Renal cortex interstitium (tissue), 11 donors: ENCODE results near the gene GNAT2. TPM values are rescaled to one million over a fixed set of nuclear protein-coding genes. Genes with fewer than 3 reads are reported as not detected.

ENCODE experiments used
- DNase-seq, 11 donors: peaks; one replicate each; pipeline ENCODE4 v3.0.0-alpha.2; 2013; ENCODE audit warnings: low read depth in 9 of 11, low spot score in 4 of 11; ENCODE audit errors: extremely low read depth in 1 of 11
- polyA plus RNA-seq, 3 donors: library from polyadenylated mRNA; unstranded; fragments of 120-200 nt; gene quantifications; one replicate each; pipeline ENCODE4 v1.2.1, GENCODE V29; 2013; ENCODE audit not compliant: insufficient read length in 3 of 3

The GNAT2 gene
- polyA plus RNA-seq, 3 donors: not detected

DNA sequence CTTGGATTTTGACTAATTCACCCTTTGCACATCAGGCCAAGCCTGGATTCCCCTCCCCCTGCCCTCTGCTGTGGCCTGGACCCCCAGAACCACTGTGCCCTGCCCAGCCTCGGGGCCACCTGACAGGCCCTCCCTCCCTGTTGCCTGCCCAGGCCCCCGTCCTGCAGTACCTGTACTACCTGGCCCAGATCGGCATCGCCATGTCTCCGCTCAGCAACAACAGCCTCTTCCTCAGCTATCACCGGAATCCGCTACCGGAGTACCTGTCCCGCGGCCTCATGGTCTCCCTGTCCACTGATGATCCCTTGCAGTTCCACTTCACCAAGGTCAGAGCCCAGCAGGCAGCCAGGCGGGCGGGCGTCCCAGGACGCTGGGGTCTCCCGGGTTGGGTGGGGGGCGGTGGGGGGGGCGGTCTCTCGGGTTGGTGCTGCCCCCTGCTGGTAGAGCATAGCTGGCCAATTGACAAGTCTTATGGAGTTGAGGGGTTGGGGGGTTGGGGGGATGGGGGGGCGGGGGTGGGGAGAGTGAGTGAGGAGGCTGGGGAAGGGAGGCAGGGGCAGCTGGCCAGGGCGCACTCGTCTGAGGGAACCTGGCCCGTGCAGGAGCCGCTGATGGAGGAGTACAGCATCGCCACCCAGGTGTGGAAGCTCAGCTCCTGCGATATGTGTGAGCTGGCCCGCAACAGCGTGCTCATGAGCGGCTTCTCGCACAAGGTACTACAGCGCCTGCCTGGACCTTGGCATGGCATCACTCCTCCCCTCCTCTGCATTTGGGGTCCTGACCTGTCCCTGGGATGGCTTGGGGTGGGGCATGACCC is 10.9 kb upstream of the GNAT2 start:
- no peak for DNase-seq

DNA sequence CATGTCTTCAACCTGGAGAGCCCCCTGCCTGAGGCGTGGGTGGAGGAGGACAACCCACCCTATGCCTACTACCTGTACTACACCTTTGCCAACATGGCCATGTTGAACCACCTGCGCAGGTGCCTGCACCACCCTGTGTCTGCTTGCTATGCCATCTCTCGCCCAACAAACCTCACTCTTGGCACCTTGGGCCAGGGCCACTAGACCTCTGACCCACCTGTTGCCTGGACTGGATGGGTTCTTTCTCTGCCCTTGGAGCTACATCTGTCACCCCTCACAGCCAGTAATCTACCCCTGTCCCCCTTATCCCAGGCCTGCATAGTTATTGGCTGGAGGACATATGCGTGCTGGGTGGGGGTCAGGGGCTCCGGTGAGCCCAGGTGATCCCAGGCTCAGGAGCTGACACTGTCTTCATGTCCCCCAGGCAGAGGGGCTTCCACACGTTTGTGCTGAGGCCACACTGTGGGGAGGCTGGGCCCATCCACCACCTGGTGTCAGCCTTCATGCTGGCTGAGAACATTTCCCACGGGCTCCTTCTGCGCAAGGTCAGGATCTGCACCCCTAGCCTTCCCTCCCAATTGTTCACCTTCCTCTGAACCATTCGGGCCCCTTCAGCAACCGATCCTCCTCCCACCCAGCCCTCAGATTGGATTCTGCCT is 10.1 kb upstream of the GNAT2 start:
- DNase-seq: no peak

DNA sequence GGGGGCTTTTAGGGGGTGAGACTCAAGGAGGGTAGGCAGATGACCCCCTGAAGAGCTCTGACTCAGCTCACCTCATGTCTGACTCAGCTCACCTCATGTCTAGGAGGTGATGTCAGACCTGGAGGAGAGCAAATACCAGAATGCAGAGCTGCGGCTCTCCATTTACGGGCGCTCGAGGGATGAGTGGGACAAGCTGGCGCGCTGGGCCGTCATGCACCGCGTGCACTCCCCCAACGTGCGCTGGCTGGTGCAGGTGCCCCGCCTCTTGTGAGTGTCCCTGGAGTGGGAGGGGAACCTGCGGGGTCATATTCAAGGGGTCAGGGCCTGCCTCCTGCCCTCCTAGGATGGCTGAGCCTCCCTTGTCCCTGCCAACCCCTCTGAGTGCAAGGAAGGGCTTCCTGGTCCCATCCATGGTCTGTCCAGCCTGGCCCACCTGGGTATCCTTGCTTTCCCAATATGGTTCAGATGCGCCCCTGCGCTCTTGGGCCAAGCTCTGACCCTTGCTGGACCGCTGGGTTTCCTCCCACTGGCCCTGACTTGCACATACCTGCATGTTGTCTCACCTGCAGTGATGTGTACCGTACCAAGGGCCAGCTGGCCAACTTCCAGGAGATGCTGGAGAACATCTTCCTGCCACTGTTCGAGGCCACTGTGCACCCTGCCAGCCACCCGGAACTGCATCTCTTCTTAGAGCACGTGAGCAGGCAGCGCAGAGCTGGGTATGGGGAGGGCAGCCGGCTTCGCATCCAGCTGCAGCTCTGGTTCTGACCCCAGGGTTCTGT is 9.3 kb upstream of the GNAT2 start:
- DNase-seq: no peak

DNA sequence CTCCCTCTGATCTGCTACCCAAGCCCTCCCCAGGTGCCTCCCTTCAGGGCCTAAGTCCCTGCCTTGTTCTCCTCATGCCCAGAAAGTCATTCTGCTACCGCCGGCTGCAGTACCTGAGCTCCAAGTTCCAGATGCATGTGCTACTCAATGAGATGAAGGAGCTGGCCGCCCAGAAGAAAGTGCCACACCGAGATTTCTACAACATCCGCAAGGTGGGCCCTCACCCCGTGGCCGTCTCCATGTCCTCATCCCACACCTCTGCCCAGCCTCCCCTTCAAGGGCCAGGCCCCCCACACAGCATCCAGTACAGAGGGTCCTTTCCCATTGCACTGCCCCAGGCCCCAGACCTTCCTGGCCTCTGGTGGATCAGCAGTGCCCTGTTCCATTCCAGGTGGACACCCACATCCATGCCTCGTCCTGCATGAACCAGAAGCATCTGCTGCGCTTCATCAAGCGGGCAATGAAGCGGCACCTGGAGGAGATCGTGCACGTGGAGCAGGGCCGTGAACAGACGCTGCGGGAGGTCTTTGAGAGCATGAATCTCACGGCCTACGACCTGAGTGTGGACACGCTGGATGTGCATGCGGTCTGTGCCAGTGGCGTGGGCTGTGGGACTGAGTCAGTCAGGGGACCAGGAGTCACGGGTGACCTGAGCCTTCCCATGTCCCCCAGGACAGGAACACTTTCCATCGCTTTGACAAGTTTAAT is 8.4 kb upstream of the GNAT2 start:
- DNase-seq: no peak

DNA sequence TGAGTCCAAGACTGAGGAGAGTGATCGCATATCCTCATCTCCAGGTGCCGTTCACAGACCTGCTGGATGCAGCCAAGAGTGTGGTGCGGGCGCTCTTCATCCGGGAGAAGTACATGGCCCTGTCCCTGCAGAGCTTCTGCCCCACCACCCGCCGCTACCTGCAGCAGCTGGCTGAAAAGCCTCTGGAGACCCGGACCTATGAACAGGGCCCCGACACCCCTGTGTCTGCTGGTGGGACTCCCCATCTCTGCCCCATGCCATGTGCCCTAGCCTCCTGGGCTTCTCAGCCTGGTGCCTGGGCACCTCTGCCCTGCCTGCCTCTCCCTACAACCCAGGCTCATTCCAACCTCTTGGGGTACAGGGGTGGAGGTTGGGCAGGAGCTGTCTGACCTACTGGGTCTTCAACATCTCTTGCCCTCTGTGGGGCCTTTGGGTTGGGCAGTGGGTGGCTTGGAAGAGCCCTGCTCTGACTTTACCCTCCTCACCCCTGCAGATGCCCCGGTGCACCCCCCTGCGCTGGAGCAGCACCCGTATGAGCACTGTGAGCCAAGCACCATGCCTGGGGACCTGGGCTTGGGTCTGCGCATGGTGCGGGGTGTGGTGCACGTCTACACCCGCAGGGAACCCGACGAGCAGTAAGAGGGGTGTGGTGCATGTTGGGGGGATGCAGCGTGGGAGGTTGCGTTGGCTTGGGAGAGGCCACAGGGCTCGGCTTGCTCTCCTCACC is 7.4 kb upstream of the GNAT2 start:
- no peak for DNase-seq

DNA sequence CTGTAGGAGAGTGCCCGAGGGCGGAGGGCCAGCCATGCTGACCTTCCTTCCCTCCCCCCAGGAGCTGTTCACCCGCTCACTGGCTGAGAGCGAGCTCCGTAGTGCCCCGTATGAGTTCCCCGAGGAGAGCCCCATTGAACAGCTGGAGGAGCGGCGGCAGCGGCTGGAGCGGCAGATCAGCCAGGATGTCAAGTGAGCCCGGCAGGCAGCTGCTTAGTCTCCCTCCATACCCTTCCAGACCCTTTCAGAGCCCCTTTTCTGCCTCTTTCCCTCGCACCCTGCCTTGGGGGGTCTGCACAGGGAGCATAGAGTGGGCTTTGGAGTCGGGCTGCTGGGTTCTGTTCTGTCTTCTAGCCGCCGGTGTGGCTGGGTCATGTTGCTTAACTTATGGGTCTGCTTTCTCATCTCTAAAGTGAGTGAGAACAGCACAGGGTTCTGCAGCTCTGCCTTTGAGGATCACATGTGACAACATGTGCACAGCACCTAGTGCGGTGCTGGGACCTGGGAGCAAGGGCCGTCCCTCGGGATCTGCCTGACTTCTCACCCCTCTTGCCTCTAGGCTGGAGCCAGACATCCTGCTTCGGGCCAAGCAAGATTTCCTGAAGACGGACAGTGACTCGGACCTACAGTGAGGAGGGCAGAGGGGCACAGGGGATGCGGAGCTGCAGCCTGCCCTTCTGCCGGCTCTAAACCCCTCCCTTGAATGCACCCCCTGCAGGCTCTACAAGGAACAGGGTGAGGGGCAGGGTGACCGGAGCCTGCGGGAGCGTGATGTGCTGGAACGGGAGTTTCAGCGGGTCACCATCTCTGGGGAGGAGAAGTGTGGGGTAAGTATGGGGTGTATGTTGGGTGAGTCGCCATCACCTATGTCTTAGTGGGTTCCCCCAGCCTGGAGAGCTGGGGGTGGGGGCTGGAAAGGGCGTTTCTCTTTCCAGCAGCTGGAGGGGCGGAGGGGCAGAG is 6.5 kb upstream of the GNAT2 start:
- peak in 1 of 11 donors; percentile 30 for DNase-seq

DNA sequence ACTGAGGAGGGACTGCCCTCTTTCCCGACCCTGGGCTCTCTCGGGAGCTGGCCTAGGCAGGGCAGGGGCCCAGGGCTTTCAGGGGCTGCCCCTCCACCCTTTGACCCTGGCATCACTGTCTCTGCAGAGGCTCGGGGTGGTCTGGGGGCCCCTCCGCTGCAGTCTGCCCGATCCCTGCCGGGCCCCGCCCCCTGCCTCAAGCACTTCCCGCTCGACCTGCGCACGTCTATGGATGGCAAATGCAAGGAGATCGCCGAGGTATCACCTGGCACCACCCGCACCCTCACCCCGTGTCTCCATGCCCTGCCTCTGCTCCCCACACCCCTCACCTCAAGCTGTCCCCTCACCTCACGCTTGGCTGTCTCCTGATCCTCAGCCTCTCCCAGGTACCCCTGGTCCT is 5.8 kb upstream of the GNAT2 start:
- no peak for DNase-seq

DNA sequence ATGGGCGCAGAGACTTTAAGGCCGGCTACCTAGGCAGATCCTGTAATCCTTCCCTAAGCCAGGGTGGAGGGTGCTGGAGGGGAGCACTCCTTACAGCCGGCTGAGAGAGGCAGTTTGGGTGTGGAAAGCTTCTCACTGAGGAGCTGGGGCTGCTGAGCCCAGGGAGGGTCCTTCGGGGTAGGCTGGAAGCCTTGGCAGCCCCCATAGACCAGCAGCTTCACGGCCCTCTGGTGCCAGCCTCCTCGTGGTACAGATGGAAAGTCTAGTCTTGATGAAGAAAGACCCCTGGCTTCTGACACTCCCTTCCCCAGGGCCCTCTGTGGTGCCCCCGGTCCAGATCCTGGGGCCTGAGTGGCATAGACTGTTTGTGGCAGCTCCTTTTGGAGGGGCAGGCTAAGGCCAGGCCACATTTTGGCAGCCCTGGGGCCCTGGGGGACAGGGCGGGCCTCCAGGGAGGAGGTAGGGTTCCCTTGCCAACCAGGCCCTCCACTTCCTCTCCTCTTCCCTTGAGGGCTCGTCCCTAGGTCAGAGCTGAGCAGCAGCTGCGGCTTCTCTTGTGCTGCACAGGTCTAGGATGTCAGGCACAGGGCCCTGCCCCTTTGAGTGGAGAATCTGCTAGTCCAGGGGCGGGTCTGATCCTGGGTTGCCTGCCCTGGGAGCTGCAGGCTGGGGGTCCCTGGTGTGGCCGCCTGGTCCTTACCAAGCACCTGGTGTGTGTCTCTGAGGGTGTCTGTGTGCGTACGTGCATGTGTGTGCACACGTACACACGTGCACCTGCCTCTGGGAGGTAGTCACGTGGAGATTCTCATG is 5.0 kb upstream of the GNAT2 start:
- no peak for DNase-seq

DNA sequence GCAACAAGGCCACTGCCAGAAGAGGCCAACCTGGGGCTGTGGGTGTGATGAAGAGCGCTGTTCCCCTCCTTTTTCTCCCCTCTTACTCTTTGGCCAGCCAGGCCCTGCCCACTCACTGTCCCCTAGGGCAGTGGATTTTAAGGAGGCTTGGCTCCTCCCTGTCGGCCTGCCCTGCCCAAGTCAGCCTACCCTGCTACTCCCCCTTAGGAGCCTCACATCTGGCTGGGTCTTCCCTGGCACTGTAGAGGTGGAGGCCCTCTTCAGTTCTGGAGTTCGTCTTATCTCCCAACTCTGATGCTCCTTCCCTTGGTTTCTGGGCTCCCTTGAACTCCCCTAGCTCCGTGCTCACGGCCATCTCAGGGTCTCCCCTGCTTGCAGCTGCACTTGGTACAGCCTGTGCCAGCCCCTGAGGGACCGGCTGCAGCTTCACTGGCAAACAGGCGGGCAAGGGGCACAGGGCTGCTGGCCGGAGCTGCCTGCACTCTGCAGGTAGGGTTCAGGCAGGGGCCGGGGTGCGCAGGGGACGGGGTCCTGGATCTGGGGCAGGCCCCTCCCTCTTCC is 4.3 kb upstream of the GNAT2 start:
- no peak for DNase-seq

DNA sequence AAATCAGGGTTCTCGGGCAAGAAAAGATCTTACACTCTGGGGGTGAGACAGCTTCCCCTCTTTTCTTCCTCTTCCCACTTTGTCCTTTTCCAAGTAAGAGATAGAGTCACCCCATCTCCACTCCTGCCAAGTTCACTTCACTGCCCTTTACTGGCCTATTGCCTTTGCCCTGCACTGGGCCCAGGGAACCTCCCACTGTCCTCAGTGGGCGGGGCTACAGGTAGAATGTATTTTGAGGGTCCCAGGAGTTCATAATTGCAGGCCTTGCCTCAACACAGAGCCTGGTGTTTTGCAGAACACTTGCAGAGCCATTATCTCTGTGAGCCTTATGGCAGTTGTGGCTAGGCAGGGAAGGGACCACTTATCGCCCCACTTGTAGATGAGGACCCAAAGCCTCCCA is 3.5 kb upstream of the GNAT2 start:
- no peak for DNase-seq

DNA sequence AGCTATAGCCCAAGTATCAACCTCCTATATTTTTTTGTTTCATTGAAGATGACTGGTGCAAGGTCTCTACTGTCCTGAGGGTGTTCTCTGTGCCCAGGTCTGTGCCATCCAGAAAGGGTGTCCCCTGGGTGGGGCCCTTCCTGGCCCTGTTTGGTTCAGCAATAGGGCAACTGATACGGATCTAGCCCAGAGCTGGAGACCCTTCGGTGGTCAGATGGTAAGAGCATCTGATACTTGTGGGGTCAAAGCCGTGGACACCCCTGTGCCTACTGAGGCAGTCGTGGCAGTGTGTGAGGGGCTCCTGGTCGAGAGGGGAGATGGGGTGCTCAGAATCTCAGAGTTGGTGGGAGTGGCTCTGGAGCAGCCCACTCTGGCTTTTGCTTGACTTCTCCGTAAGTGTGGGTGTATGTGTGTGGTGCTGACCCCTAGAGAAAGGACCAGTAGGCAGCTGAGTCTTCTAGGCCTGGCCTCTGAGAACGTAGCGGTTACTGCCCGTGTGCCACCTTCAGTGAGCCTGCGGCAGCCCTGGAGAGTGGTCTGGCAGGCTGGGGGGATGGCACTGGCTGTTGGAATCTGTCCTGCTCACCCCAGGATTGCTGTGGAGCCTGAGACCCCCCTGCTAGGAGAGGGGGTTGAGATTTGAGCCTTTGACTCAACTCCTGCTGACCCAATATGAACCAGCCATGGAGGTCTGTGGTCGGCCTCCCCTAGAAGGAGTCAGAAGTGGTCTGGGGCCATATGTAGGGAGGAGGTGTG is 2.9 kb upstream of the GNAT2 start:
- no peak for DNase-seq

DNA sequence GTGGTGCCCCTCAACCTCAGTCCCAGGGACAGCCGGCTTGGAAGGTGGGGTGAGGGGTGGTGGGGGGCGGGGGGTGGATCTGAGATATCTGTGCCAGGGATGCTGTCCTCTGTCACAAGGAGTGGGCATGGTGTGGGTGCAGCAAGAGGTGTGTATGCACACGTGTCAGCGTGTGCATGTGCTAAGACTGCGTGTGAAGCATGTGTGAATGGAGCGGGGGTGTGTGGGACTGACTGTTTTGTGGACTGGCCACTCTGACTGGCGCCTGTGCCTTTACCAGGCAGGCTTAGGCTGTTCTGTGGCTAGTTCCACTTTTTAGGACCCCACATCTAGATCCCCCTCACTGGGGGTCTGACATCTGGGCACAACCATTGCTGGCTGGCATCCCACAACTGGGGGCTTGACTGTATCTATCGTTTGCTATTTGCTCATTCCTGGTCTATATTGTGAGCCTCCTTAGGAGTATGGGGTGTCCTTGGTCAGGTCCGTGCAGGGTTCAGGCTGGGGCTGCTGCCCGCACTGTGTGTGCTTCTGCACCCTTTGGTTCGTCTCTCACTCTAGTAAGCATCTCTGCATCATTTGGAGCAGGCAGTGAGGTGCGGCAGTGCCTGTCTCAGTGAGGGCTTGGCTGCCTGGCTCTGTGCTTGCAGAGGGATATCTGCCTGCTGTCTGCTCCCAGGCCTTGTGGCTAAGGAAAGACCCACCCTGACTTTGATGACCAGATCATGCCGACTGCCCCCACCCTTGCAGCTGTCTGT is 2.1 kb upstream of the GNAT2 start:
- no peak for DNase-seq

DNA sequence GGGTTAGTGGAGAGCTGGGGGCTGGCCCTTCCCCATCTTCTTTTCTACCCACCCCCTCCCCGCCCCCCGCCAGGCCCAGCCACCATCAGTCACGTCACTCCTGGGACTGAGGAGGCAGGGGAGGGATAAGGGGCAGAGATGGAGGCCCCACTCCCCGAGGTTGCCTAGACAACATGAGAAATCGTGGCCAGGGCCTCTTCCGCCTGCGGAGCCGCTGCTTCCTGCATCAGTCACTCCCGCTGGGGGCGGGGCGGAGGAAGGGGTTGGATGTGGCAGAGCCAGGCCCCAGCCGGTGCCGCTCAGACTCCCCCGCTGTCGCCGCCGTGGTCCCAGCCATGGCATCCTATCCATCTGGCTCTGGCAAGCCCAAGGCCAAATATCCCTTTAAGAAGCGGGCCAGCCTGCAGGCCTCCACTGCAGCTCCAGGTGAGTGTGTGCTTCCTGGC is 1.4 kb upstream of the GNAT2 start:
- DNase-seq: peak; percentile 73 to 94 (median 89)

DNA sequence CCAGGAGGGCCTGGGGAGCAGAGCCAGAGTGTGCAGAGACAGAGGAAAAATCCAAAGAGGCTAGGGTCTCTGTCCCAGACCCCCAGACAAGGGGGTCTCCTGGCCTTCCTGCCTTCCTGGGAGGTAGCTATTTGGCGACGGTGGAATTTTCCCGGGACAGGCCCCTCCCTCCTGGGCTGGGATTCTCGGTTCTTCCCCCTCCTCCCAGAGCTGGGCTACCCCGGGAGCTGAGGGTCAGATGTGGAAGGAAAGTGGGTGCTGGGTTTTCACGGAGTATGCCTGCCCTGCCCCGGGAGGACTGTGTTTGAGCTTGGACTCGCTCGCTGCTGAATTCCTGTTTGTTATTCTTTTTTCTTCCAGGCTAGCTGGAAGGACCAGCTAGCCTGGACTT is 980 bp upstream of the GNAT2 start:
- DNase-seq: no peak
